MCF 10A (cell line): ENCODE results near the gene REPIN1. TPM values are rescaled to one million over a fixed set of nuclear protein-coding genes. Genes with fewer than 3 reads are reported as not detected.

ENCODE experiments used
- BruUV-seq: library from RNA; stranded (reverse); fragments of 400-500 nt; replicated peaks from 2 replicates; lab custom pipeline; 2021; lab: Mats Ljungman, UMichigan
- CTCF ChIA-PET: fragments of 300-600 bp; sonication (Branson Sonifier 250); formaldehyde crosslinking; extraction: SDS; loops from one replicate; lab custom pipeline; 2021; ENCODE audit warnings: antibody characterized with exemption, inconsistent platforms; lab: Yijun Ruan, JAX
- POLR2A ChIA-PET: fragments of 300-600, 350-650 bp; sonication (Branson Sonifier 250); formaldehyde crosslinking; extraction: SDS; loops from one replicate; lab custom pipeline; 2020; ENCODE audit warnings: antibody characterized with exemption, inconsistent platforms; lab: Yijun Ruan, JAX
- DNase-seq: peaks from one replicate; pipeline ENCODE4 v3.0.0-alpha.2; 2018; ENCODE audit not compliant: unreplicated experiment
- H3K27ac Mint-ChIP-seq: one replicate; pipeline ENCODE4 v1.8.0; 2022; ENCODE audit warnings: mild to moderate bottlenecking, low read depth, mixed read lengths; ENCODE audit not compliant: unreplicated experiment
- H3K27me3 Mint-ChIP-seq: one replicate; pipeline ENCODE4 v1.8.0; 2022; ENCODE audit warnings: mixed read lengths; ENCODE audit not compliant: insufficient read depth, unreplicated experiment
- H3K36me3 Mint-ChIP-seq: one replicate; pipeline ENCODE4 v1.8.0; 2022; ENCODE audit warnings: mild to moderate bottlenecking, moderate library complexity, mixed read lengths; ENCODE audit not compliant: insufficient read depth, unreplicated experiment
- H3K4me1 Mint-ChIP-seq: one replicate; pipeline ENCODE4 v1.8.0; 2022; ENCODE audit warnings: mixed read lengths; ENCODE audit not compliant: insufficient read depth, unreplicated experiment
- H3K4me3 Mint-ChIP-seq: one replicate; pipeline ENCODE4 v1.8.0; 2022; ENCODE audit warnings: mild to moderate bottlenecking, moderate library complexity, mixed read lengths; ENCODE audit not compliant: unreplicated experiment
- H3K9me3 Mint-ChIP-seq: one replicate; pipeline ENCODE4 v1.8.0; 2022; ENCODE audit warnings: mixed read lengths; ENCODE audit not compliant: unreplicated experiment
- intact Hi-C: fragments of 100-400 bp; cut with micrococcal nuclease; formaldehyde crosslinking; loops from 2 replicates; pipeline ENCODE4 v1.14.1; 2022
- total RNA-seq: library from RNA; stranded (reverse); gene quantifications from 2 replicates; pipeline ENCODE4 v1.2.3, GENCODE V29; 2022
- TF ChIP-seq, protein P1 (sequence below): fragments of 200-600 bp; IDR thresholded peaks from one replicate; pipeline ENCODE4 v1.8.0; 2022; ENCODE audit warnings: antibody characterized with exemption, mild to moderate bottlenecking; ENCODE audit not compliant: unreplicated experiment

REPIN1 gene
- total RNA-seq, 1 experiment from 2014 or later = 80.8 TPM

DNA sequence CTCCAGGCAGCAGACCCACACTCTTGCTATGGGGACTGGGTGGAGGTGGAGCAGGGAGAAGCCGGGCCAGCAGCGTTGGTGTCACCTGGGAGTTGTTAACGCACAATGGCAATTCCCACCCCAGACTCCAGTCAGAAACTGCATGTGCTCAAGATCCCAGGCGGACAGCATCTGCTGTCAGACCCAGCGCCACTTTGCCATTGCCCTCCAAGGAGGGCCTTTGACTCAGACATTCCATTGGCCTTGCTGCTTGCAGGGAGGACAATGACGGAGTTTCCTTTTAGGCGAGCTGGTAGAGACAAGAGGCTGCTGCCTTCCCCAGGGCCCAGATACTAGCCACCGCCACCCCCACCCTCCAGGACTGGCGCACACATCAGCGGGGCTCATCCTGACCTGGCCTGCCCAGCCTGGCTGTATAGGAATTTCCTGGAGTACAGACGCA is 45.0 kb downstream of the REPIN1 start:
- CTCF ChIA-PET = interaction anchor here (0.9 kb wide), 1 partner anchor 58 kb away, joined by 3 read pairs; no protein-coding TSS in a partner anchor
- no TSS peak for BruUV-seq
- H3K27me3 Mint-ChIP-seq = no peaks in the 10 kb centered on the region
- no peaks in the 10 kb centered on the region for H3K36me3 Mint-ChIP-seq
- H3K4me3 Mint-ChIP-seq = no peak overlapping the region
- intact Hi-C loops = no loop called here
- DNase-seq = no peak
- POLR2A ChIA-PET = no interaction called here
- TF ChIP-seq, protein P1, sequence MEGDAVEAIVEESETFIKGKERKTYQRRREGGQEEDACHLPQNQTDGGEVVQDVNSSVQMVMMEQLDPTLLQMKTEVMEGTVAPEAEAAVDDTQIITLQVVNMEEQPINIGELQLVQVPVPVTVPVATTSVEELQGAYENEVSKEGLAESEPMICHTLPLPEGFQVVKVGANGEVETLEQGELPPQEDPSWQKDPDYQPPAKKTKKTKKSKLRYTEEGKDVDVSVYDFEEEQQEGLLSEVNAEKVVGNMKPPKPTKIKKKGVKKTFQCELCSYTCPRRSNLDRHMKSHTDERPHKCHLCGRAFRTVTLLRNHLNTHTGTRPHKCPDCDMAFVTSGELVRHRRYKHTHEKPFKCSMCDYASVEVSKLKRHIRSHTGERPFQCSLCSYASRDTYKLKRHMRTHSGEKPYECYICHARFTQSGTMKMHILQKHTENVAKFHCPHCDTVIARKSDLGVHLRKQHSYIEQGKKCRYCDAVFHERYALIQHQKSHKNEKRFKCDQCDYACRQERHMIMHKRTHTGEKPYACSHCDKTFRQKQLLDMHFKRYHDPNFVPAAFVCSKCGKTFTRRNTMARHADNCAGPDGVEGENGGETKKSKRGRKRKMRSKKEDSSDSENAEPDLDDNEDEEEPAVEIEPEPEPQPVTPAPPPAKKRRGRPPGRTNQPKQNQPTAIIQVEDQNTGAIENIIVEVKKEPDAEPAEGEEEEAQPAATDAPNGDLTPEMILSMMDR = no peak
- no peak overlapping the region for H3K27ac Mint-ChIP-seq
- no peaks in the 10 kb centered on the region for H3K9me3 Mint-ChIP-seq
- H3K4me1 Mint-ChIP-seq = no peaks in the 10 kb centered on the region

DNA sequence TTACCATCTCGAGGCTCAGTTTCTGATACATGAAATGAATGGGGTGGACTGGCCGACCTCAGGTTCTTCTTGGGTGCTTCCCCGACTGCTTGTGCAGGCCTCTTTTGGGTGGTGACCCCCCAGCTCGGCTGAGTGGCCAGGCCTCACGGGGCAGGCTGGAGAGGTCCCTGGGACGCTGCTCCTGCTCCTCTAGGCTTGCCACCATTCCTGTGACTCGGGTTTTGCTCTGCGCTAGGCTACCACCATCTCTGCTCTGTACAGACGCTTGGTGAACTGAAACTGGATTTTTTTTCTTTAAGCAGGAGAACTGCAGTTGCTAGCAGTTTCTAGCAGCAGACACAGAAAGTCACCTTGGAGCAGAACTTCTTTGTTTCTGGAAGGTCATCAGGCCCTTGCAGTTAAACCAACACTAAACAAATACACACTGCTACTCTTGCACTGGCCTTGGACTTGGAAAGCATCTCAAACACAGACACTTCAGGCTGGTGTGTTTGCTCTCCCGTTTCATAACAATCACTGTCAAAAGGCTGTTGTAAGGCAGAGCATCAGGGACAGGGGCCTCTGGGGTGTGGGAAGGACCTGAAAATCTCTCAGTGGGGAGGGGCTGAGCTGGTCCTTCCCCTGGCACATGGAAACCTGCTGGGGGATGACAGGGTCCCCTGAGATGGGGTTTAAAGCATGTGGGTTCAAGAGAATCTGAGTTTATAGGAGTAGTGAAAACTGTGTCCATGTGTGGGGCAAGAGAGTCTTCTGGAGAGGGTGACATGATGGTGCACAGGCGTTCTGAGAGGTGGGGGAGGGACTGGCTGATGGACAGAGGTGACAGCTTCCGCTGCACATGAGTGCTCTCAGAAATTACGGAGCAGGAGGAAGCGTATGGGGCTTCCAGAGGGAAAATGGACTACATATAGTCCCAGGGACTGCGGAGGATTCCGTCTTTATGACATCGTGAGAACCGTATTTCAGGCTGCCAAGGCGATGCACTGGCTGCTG is 46.8 kb downstream of the REPIN1 start:
- Mint-ChIP-seq H3K4me1 (no peaks in the 10 kb centered on the region), H3K9me3 (no peaks in the 10 kb centered on the region), H3K36me3 (no peaks in the 10 kb centered on the region), H3K27me3 (no peaks in the 10 kb centered on the region), H3K4me3 (no peak overlapping the region), H3K27ac (no peak overlapping the region)
- TF ChIP-seq, protein P1 = no peak
- intact Hi-C loops = no loop called here
- no peak for DNase-seq
- ChIA-PET POLR2A (no interaction called here), CTCF (no interaction called here)
- no TSS peak for BruUV-seq

DNA sequence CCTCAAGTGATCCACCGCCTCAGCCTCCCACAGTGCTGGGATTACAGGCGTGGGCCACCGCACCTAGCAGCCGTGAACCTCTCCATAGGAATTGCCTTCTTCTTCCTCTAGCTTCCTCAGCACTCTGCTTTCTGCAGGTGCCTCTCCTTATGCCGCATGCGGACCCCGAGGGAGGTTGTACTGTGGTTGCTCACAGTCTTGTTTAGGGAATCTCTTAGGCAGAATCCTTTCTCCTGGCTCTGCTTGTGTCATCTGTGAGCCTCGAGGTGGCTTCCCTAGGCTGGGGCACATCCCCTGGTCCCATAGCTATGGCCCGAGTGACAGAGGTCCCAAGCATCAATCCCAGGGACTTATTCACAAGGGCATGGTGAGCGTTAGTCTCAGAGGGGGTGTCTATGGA is 48.6 kb downstream of the REPIN1 start:
- no peak overlapping the region for H3K4me3 Mint-ChIP-seq
- no peaks in the 10 kb centered on the region for H3K36me3 Mint-ChIP-seq
- DNase-seq = no peak
- peaks cover 7% of the 10 kb centered on the region for H3K4me1 Mint-ChIP-seq
- H3K27ac Mint-ChIP-seq = no peak overlapping the region
- BruUV-seq = no TSS peak
- intact Hi-C loops = no loop called here
- no peaks in the 10 kb centered on the region for H3K27me3 Mint-ChIP-seq
- TF ChIP-seq, protein P1 = no peak
- H3K9me3 Mint-ChIP-seq = no peaks in the 10 kb centered on the region
- ChIA-PET CTCF (interaction anchor here (0.6 to 1.1 kb wide), 5 partner anchors 12 to 746 kb away, joined by 3 to 6 read pairs (median 5); a partner anchor contains a TSS), POLR2A (interaction anchor here (1.0 kb wide), 1 partner anchor 49 kb away, joined by 3 read pairs; the partner anchor contains the start of gene REPIN1)

DNA sequence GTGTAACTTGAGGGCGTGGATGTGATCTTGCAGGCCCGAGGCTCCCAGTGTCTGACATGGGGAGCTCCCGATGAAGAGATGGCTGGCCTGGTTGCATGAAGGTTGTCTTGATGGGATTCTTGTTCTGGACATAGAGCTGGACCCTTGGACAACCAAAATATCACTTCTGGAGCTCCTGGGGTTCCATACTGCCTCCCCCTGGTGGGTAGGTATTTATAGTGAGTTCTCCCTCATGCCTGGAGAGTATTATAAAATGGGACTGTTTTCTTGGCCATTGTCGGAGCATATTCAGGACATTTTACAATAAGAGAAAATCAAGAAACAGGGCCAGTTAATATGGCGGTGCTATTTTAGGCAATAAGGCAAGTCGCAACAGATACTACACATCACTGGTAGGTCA is 49.2 kb downstream of the REPIN1 start:
- TF ChIP-seq, protein P1 = no peak
- H3K4me3 Mint-ChIP-seq = no peak overlapping the region
- POLR2A ChIA-PET = interaction anchor here (1.0 kb wide), 1 partner anchor 49 kb away, joined by 3 read pairs; the partner anchor contains the start of gene REPIN1
- H3K27me3 Mint-ChIP-seq = no peaks in the 10 kb centered on the region
- no peak overlapping the region for H3K27ac Mint-ChIP-seq
- no peak for DNase-seq
- intact Hi-C loops = no loop called here
- peaks cover 7% of the 10 kb centered on the region for H3K4me1 Mint-ChIP-seq
- H3K36me3 Mint-ChIP-seq = no peaks in the 10 kb centered on the region
- BruUV-seq = no TSS peak
- H3K9me3 Mint-ChIP-seq = no peaks in the 10 kb centered on the region
- CTCF ChIA-PET = interaction anchor here (0.6 to 1.1 kb wide), 6 partner anchors 13 to 112 kb away, joined by 3 to 6 read pairs (median 3); partner anchors contain the start of gene GIMAP8
